ENCODE results near the gene DLGAP4. TPM values are rescaled to one million over a fixed set of nuclear protein-coding genes. Genes with fewer than 3 reads are reported as not detected.

Gene DLGAP4
- total and polyA plus RNA-seq, 2 of the 13 experiments (the other 11 are each of a cell fraction or from before 2014, with no cell fraction given), result 15.2 to 26.7 TPM

DNA sequence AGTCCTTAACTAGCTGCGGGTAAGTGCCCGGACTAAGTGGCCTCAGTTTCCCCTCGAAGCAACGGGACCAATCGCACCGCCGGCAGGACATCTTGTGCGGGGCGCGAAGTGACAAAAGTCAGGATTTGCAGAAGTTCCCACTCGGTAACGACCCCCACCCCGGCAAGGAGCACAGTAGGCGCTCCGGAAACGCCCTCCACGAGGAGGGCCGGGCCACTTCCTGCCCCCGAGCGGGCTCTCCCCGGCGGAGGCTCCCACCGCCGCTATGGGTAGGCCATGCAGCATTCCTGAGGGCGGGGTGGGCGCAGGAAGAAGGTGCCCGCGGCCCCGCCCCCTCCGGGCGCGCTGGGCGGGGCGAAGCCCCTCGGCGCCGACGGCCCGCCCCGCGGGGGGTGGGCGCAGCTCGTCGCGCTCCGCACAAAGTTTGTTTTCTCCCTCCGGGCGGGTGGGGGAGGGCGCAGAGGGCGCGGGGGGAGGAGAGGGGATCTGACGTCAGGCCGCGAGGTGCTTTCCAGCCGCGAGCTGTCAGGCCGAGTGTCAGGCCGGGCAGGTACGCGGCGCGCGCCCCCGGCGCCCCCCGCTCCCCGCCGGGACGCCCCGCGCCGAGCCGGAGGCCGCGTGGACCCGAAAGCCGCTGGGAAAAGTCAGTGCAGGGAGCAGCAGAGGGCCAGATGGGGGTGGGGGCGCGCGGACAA lies 267.1 kb downstream of the DLGAP4 start, which contains the start of gene TGIF2 (continued):
- peak; percentile 98 for TF ChIP-seq HIVEP1 (CRISPR knock-in tag; IDR thresholded peaks at IDR 0.05)
- TF ChIP-seq PAF1 (CRISPR knock-in tag; IDR thresholded peaks at IDR 0.05), result no peak
- no peak; the same call in 1 of the 2 replicates for TF ChIP-seq ZBTB3 (CRISPR knock-in tag; IDR thresholded peaks at IDR 0.05; ENCODE audit: borderline replicate concordance, low read depth)
- 0 out of 2 replicates have a peak, but pooled peaks have one; percentile 59 for TF ChIP-seq KLF6 (CRISPR knock-in tag; IDR thresholded peaks at IDR 0.05)
- TF ChIP-seq ZNF24 (IDR thresholded peaks at IDR 0.05), result no peak
- TF ChIP-seq MAFG (CRISPR knock-in tag; IDR thresholded peaks at IDR 0.05), result no peak
- no peak for TF ChIP-seq PLRG1 (conservative IDR thresholded peaks at IDR 0.05)
- peak; percentile 90; the same call in 1 of the 2 replicates for TF ChIP-seq ZNF788 (CRISPR knock-in tag; IDR thresholded peaks at IDR 0.05; ENCODE audit: borderline replicate concordance)
- TF ChIP-seq IKZF4 (CRISPR knock-in tag; IDR thresholded peaks at IDR 0.05; ENCODE audit: borderline replicate concordance, low read depth, not compliant biosample characterization), result peak; percentile 86
- TF ChIP-seq, protein P1, sequence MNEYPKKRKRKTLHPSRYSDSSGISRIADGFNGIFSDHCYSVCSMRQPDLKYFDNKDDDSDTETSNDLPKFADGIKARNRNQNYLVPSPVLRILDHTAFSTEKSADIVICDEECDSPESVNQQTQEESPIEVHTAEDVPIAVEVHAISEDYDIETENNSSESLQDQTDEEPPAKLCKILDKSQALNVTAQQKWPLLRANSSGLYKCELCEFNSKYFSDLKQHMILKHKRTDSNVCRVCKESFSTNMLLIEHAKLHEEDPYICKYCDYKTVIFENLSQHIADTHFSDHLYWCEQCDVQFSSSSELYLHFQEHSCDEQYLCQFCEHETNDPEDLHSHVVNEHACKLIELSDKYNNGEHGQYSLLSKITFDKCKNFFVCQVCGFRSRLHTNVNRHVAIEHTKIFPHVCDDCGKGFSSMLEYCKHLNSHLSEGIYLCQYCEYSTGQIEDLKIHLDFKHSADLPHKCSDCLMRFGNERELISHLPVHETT (CRISPR knock-in tag; conservative IDR thresholded peaks at IDR 0.05), result no peak; the same call in none of the 2 replicates
- TF ChIP-seq ZNF232 (CRISPR knock-in tag; IDR thresholded peaks at IDR 0.05; ENCODE audit: borderline replicate concordance), result peak; percentile 88; the same call in 1 of the 2 replicates
- TF ChIP-seq, protein P2, sequence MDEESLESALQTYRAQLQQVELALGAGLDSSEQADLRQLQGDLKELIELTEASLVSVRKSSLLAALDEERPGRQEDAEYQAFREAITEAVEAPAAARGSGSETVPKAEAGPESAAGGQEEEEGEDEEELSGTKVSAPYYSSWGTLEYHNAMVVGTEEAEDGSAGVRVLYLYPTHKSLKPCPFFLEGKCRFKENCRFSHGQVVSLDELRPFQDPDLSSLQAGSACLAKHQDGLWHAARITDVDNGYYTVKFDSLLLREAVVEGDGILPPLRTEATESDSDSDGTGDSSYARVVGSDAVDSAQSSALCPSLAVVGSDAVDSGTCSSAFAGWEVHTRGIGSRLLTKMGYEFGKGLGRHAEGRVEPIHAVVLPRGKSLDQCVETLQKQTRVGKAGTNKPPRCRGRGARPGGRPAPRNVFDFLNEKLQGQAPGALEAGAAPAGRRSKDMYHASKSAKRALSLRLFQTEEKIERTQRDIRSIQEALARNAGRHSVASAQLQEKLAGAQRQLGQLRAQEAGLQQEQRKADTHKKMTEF (CRISPR knock-in tag; IDR thresholded peaks at IDR 0.05), result peak; percentile 93
- no peak for TF ChIP-seq DNMT3B (CRISPR knock-in tag; conservative IDR thresholded peaks at IDR 0.05)
- TF ChIP-seq YEATS2 (CRISPR knock-in tag; IDR thresholded peaks at IDR 0.05; ENCODE audit: borderline replicate concordance), result peak; percentile 79; the same call in 1 of the 2 replicates
- TF ChIP-seq RARA (CRISPR knock-in tag; IDR thresholded peaks at IDR 0.05), result peak; percentile 63
- no peak for TF ChIP-seq MBNL3 (CRISPR knock-in tag; conservative IDR thresholded peaks at IDR 0.05)
- no peak for TF ChIP-seq SMYD3 (CRISPR knock-in tag; IDR thresholded peaks at IDR 0.05)
- TF ChIP-seq STAT5B (CRISPR knock-in tag; IDR thresholded peaks at IDR 0.05), result no peak
- peak; percentile 32; the same call in 1 of the 2 replicates for TF ChIP-seq ZNF782 (CRISPR knock-in tag; IDR thresholded peaks at IDR 0.05; ENCODE audit: borderline replicate concordance)
- TF ChIP-seq HNRNPL (IDR thresholded peaks at IDR 0.05; ENCODE audit: low read depth, low read length), result peak; percentile 77; the same call in 1 of the 2 replicates
- no peak for TF ChIP-seq NFE2 (CRISPR knock-in tag; IDR thresholded peaks at IDR 0.05)
- peak; percentile 90 for TF ChIP-seq KAT8 (CRISPR knock-in tag; IDR thresholded peaks at IDR 0.05)
- peak; percentile 82; the same call in 1 of the 2 replicates for TF ChIP-seq PCBP1 (IDR thresholded peaks at IDR 0.05; ENCODE audit: borderline replicate concordance, low read depth, low read length)
- peak; percentile 56; the same call in 1 of the 2 replicates for TF ChIP-seq HDAC2 (CRISPR knock-in tag; IDR thresholded peaks at IDR 0.05)
- TF ChIP-seq, protein P3, sequence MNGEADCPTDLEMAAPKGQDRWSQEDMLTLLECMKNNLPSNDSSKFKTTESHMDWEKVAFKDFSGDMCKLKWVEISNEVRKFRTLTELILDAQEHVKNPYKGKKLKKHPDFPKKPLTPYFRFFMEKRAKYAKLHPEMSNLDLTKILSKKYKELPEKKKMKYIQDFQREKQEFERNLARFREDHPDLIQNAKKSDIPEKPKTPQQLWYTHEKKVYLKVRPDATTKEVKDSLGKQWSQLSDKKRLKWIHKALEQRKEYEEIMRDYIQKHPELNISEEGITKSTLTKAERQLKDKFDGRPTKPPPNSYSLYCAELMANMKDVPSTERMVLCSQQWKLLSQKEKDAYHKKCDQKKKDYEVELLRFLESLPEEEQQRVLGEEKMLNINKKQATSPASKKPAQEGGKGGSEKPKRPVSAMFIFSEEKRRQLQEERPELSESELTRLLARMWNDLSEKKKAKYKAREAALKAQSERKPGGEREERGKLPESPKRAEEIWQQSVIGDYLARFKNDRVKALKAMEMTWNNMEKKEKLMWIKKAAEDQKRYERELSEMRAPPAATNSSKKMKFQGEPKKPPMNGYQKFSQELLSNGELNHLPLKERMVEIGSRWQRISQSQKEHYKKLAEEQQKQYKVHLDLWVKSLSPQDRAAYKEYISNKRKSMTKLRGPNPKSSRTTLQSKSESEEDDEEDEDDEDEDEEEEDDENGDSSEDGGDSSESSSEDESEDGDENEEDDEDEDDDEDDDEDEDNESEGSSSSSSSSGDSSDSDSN (CRISPR knock-in tag; IDR thresholded peaks at IDR 0.05), result peak; percentile 91
- TF ChIP-seq ZNF547 (CRISPR knock-in tag; IDR thresholded peaks at IDR 0.05), result peak; percentile 99
- no peak; the same call in 1 of the 2 replicates for TF ChIP-seq ZNF775 (CRISPR knock-in tag; IDR thresholded peaks at IDR 0.05; ENCODE audit: borderline replicate concordance)

Data from HepG2 (cell line).